Endodermal cell (in vitro differentiated cells): ENCODE measurements around the gene SULT1A1. TPM values are rescaled to one million over a fixed set of nuclear protein-coding genes. Genes with fewer than 3 reads are reported as not detected.
A peak's percentile ranks its signal among the peaks of the same experiment; 100 is the strongest.
"Not testable (repeated sequence)": the region's sequence is repeated elsewhere in the genome, so short reads cannot be mapped to it uniquely, and the experiment has no call there.

ENCODE experiments used
- DNase-seq: peaks from one replicate; pipeline ENCODE4 v3.0.0-alpha.2; 2017
- H3K27ac ChIP-seq: 2 replicates; pipeline ENCODE4 v1.5.1; 2013; ENCODE audit warnings: mild to moderate bottlenecking, low read depth, low read length, moderate library complexity
- H3K27me3 ChIP-seq: 2 replicates; pipeline ENCODE4 v1.6.1; 2013; ENCODE audit warnings: mild to moderate bottlenecking, low read length, moderate library complexity; ENCODE audit not compliant: insufficient read depth, control insufficient read depth, poor library complexity, severe bottlenecking
- H3K36me3 ChIP-seq: 2 replicates; pipeline ENCODE4 v1.7.0; 2013; ENCODE audit warnings: mild to moderate bottlenecking, low read length, moderate library complexity; ENCODE audit not compliant: control insufficient read depth, insufficient read depth
- H3K4me1 ChIP-seq: one replicate; pipeline ENCODE4 v1.7.0; 2013; ENCODE audit warnings: low read length; ENCODE audit not compliant: control insufficient read depth, insufficient read depth
- H3K4me3 ChIP-seq: 2 replicates; pipeline ENCODE4 v1.5.1; 2013; ENCODE audit warnings: mild to moderate bottlenecking, low read length, moderate library complexity
- H3K9ac ChIP-seq: 2 replicates; pipeline ENCODE4 v1.6.1; 2013; ENCODE audit warnings: mild to moderate bottlenecking, low read length, moderate library complexity; ENCODE audit not compliant: poor library complexity, severe bottlenecking; ENCODE audit errors: extremely low read depth
- H3K9me3 ChIP-seq: 2 replicates; pipeline ENCODE4 v1.6.1; 2013; ENCODE audit warnings: mild to moderate bottlenecking, low read length, moderate library complexity; ENCODE audit not compliant: control insufficient read depth
- H3K27ac Mint-ChIP-seq: 2 replicates; pipeline ENCODE4 v1.8.0; 2020; ENCODE audit warnings: mixed read lengths
- H3K27me3 Mint-ChIP-seq: 2 replicates; pipeline ENCODE4 v1.8.0; 2021; ENCODE audit warnings: mild to moderate bottlenecking, mixed read lengths; ENCODE audit not compliant: insufficient read depth
- H3K36me3 Mint-ChIP-seq: 2 replicates; pipeline ENCODE4 v1.8.0; 2020; ENCODE audit warnings: low read depth, mixed read lengths
- H3K4me1 Mint-ChIP-seq: 2 replicates; pipeline ENCODE4 v1.8.0; 2020; ENCODE audit warnings: mixed read lengths
- H3K4me3 Mint-ChIP-seq: 2 replicates; pipeline ENCODE4 v1.8.0; 2020; ENCODE audit warnings: mild to moderate bottlenecking, moderate library complexity, mixed read lengths
- H3K9me3 Mint-ChIP-seq: 2 replicates; pipeline ENCODE4 v1.8.0; 2020; ENCODE audit warnings: mild to moderate bottlenecking, mixed read lengths
- WGBS, 2 experiments: methylation state at CpG; one replicate each; pipeline versions ENCODE4 v1.1.5 to v1.1.7; 2013; ENCODE audit warnings: missing lambda C conversion rate in 2 of 2, mixed read lengths in 1 of 2; ENCODE audit not compliant: insufficient coverage in 1 of 2, insufficient read length in 1 of 2; 5-methylcytosine and 5-hydroxymethylcytosine counted together
- total RNA-seq, 2 donors: library from RNA; stranded (reverse); fragmentation: NEBNext Ultra II Directional in 1 of 2; extraction: Animal tissue kit (Norgen Biotek cat#: 25700) in 1 of 2; gene quantifications; 2 replicates in 1 of 2; 3 replicates in 1 of 2; pipeline ENCODE4 v1.2.1, GENCODE V29; 2021
- TF ChIP-seq, protein P1 (sequence below): fragments of 200-600 bp; sonication (generic); conservative IDR thresholded peaks from 2 replicates; pipeline ENCODE4 v1.5.0; 2021; ENCODE audit warnings: antibody characterized with exemption, mild to moderate bottlenecking

SULT1A1 gene
- total RNA-seq, 2 donors from 2014 or later: 4.3 to 7.2 TPM

DNA sequence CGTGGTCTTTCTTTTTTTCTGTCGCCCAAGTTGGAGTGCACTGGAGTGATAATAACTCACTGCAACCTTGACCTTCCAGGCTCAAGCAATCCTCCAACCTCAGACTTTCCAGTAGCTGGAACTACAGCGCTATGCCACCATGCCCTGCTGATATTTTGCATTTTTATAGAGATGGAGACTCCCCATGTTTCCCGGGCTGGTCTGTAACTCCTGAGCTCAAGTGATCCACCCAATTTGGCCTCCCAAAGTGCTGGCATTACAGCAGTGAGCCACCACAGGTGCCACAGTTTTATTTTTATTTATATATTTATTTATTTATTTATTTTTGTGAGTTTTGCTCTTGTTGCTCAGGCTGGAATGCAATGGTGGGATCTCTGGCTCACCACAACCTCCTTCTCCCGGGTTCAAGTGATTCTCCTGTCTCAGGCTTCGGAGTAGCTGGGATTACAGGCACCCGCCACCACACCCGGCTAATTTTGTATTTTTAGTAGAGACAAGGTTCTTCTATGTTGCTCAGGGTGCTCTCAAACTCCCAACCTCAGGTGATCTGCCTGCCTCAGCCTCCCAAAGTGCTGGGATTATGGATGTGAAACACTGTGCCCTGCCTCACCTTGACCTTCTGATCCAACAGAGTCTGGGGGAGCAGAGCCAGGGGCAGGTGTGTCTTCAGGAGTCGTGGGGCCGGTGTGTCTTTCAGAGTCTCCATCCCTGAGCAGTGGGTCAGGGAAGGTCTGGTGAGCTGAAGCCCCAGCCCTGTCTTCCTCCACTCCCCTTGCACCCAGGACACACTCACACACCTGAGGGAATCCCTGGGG, 2.0 kb downstream of the SULT1A1 start:
- H3K27me3 ChIP-seq, H3K9me3 Mint-ChIP-seq, H3K4me3 Mint-ChIP-seq, H3K4me1 ChIP-seq, H3K9me3 ChIP-seq, DNase-seq, H3K27me3 Mint-ChIP-seq, H3K27ac ChIP-seq, H3K36me3 Mint-ChIP-seq, H3K36me3 ChIP-seq, H3K9ac ChIP-seq, H3K4me3 ChIP-seq, H3K27ac Mint-ChIP-seq, H3K4me1 Mint-ChIP-seq: not testable (repeated sequence)
- 95 to 100% methylated on average over 4 to 9 of the region's 10 CpGs for WGBS, 2 experiments

DNA sequence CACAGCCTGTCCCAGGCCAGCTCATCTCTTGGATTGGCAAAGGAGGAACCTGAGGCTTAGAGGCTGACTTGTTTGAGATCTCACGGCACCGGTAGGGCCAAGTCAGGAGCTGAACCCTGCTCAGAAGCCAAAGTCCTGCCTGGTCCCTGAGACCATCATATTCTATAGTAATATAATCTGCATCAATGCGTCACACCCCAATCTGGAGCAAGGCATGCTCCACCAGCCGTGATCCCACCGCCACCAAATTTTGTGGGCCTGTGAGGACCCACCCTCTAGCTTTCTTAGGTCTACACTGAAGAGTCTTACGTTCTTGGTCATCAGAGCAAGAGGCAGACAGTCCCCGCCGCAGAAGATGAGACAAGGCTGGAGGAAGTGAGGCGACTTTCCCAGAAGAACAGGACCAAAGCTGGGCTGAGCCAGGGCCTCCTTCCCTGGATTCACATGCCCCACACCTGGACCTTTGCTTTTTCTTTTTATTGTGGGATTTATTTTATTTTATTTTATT, 2.7 kb downstream of the SULT1A1 start:
- TF ChIP-seq, protein P1, sequence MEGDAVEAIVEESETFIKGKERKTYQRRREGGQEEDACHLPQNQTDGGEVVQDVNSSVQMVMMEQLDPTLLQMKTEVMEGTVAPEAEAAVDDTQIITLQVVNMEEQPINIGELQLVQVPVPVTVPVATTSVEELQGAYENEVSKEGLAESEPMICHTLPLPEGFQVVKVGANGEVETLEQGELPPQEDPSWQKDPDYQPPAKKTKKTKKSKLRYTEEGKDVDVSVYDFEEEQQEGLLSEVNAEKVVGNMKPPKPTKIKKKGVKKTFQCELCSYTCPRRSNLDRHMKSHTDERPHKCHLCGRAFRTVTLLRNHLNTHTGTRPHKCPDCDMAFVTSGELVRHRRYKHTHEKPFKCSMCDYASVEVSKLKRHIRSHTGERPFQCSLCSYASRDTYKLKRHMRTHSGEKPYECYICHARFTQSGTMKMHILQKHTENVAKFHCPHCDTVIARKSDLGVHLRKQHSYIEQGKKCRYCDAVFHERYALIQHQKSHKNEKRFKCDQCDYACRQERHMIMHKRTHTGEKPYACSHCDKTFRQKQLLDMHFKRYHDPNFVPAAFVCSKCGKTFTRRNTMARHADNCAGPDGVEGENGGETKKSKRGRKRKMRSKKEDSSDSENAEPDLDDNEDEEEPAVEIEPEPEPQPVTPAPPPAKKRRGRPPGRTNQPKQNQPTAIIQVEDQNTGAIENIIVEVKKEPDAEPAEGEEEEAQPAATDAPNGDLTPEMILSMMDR: no peak
- Histone ChIP-seq H3K27me3 (no peaks in the 10 kb centered on the region), H3K4me1 (no peaks in the 10 kb centered on the region), H3K27ac (no peak overlapping the region), H3K36me3 (no peaks in the 10 kb centered on the region), H3K4me3 (no peak overlapping the region), H3K9ac (no peak overlapping the region), H3K9me3 (no peaks in the 10 kb centered on the region)
- H3K4me1 Mint-ChIP-seq: no peaks in the 10 kb centered on the region
- peak; percentile 20 for DNase-seq
- H3K9me3 Mint-ChIP-seq: no peaks in the 10 kb centered on the region
- no peaks in the 10 kb centered on the region for H3K27me3 Mint-ChIP-seq
- no peaks in the 10 kb centered on the region for H3K36me3 Mint-ChIP-seq
- 89 to 93% methylated on average over 5 to 9 of the region's 9 CpGs for WGBS, 2 experiments
- no peak overlapping the region for H3K27ac Mint-ChIP-seq
- H3K4me3 Mint-ChIP-seq: no peak overlapping the region

DNA sequence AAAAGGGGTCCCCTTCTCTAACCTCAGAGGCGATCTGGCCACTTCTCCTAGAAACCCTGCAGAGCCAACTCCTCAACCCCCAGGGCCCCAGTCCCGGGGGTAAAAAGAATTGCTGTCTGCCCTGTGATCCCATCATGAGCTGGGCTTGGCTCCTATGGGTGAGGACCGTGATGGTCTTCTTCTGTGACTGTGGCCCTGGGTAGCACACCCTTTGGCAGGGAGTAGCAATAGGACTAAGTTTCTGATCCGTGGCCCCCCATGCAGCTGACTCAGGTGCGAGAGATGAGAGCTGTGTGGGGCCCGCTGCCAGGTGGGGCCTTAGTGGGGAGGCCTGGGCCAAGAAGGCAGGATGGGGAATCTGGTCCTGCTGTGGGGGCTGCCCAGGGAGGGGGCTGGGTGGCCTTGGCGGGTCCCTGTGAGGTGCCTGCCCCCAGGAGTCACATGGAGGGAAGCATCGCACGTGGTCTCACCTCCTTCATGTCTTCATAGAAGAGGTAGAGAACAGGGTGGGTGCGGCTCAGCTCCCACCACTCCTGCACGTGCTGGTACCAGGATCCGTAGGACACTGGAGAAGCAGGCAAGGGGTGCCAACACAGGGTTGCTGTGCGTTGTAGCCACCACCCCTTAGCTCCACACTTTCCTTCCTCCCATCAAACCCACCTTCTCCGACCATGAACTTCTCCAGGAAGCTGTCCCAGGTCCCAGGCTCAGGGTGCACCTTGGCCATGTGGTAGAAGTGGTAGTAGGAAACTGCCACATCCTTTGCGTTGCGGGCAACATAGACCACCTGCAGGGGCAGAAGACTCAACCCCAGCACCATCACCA, 3.3 kb downstream of the SULT1A1 start:
- no peaks in the 10 kb centered on the region for H3K27me3 ChIP-seq
- no peaks in the 10 kb centered on the region for H3K36me3 ChIP-seq
- DNase-seq: peak; percentile 27
- WGBS, 2 experiments: 83 to 85% methylated on average over 4 to 14 of the region's 16 CpGs
- no peaks in the 10 kb centered on the region for H3K9me3 Mint-ChIP-seq
- H3K27ac Mint-ChIP-seq: no peak overlapping the region
- no peaks in the 10 kb centered on the region for H3K27me3 Mint-ChIP-seq
- TF ChIP-seq, protein P1: no peak
- H3K4me3 ChIP-seq: no peak overlapping the region
- no peak overlapping the region for H3K27ac ChIP-seq
- no peak overlapping the region for H3K4me3 Mint-ChIP-seq
- H3K9me3 ChIP-seq: no peaks in the 10 kb centered on the region
- no peak overlapping the region for H3K9ac ChIP-seq
- H3K4me1 Mint-ChIP-seq: no peaks in the 10 kb centered on the region
- H3K4me1 ChIP-seq: no peaks in the 10 kb centered on the region
- H3K36me3 Mint-ChIP-seq: no peaks in the 10 kb centered on the region
